GM08714 (cell line): ENCODE results near the gene PLPP1.

Source experiments
- H3K4me3 ChIP-seq: fragments of 200-500 bp; sonication (Bioruptor generic); 2 replicates; pipeline ENCODE4 v1.5.1; 2014; ENCODE audit warnings: mild to moderate bottlenecking, low read length, inconsistent platforms
- ZNF274 ChIP-seq: IDR thresholded peaks from 2 replicates; pipeline ENCODE4 v1.6.1; 2012; ENCODE audit warnings: mild to moderate bottlenecking, low read depth, low read length

The PLPP1 gene

GRCh38 chr5:55429221-55429612 is 105.5 kb downstream of the PLPP1 start:
- H3K4me3 ChIP-seq: no peak overlapping the region
- no peak for TF ChIP-seq ZNF274

GRCh38 chr5:55427157-55427556 is 107.6 kb downstream of the PLPP1 start:
- no peak for TF ChIP-seq ZNF274

GRCh38 chr5:55426455-55426854 is 108.3 kb downstream of the PLPP1 start:
- no peak for TF ChIP-seq ZNF274
- no peak overlapping the region for H3K4me3 ChIP-seq

More at GRCh38 chr5:55427157-55427556, 107.6 kb downstream of the PLPP1 start:
- H3K4me3 ChIP-seq: no peak overlapping the region

- H3K4me3 ChIP-seq: no peak overlapping the region
- TF ChIP-seq ZNF274: no peak
Measured at GRCh38 chr5:55421074-55421529, 113.7 kb downstream of the PLPP1 start.

GRCh38 chr5:55418994-55419968 is 115.5 kb downstream of the PLPP1 start:
- TF ChIP-seq ZNF274: no peak
- H3K4me3 ChIP-seq: no peak overlapping the region

- no peak for TF ChIP-seq ZNF274
- no peak overlapping the region for H3K4me3 ChIP-seq
Measured at GRCh38 chr5:55416306-55416705, 118.5 kb downstream of the PLPP1 start.

GRCh38 chr5:55415071-55415470 is 119.7 kb downstream of the PLPP1 start:
- H3K4me3 ChIP-seq: no peak overlapping the region
- TF ChIP-seq ZNF274: no peak

- TF ChIP-seq ZNF274: no peak
- H3K4me3 ChIP-seq: no peak overlapping the region
Measured at GRCh38 chr5:55413644-55414043, 121.1 kb downstream of the PLPP1 start.

- no peak overlapping the region for H3K4me3 ChIP-seq
- no peak for TF ChIP-seq ZNF274
Measured at GRCh38 chr5:55411876-55412275, 122.9 kb downstream of the PLPP1 start.

- TF ChIP-seq ZNF274: no peak
- H3K4me3 ChIP-seq: no peak overlapping the region
Measured at GRCh38 chr5:55410845-55411244, 123.9 kb downstream of the PLPP1 start.

- no peak for TF ChIP-seq ZNF274
- H3K4me3 ChIP-seq: no peak overlapping the region
Measured at GRCh38 chr5:55409775-55410174, 125.0 kb downstream of the PLPP1 start.

- TF ChIP-seq ZNF274: no peak
Measured at GRCh38 chr5:55407984-55408383, 126.8 kb downstream of the PLPP1 start.

GRCh38 chr5:55407059-55407684 is 127.6 kb downstream of the PLPP1 start:
- TF ChIP-seq ZNF274: no peak

More at GRCh38 chr5:55407984-55408383, 126.8 kb downstream of the PLPP1 start:
- H3K4me3 ChIP-seq: no peak overlapping the region

GRCh38 chr5:55406292-55406691 is 128.5 kb downstream of the PLPP1 start:
- TF ChIP-seq ZNF274: no peak
- H3K4me3 ChIP-seq: no peak overlapping the region

More at GRCh38 chr5:55407059-55407684, 127.6 kb downstream of the PLPP1 start:
- H3K4me3 ChIP-seq: no peak overlapping the region

- no peak for TF ChIP-seq ZNF274
- H3K4me3 ChIP-seq: no peak overlapping the region
Measured at GRCh38 chr5:55402199-55402598, 132.6 kb downstream of the PLPP1 start.
